A549 (cell line): ENCODE measurements around the gene CCDC137. TPM values are rescaled to one million over a fixed set of nuclear protein-coding genes. Genes with fewer than 3 reads are reported as not detected.

Experiments used
- ATAC-seq, 2 experiments: fragments of 200-7000 bp in 1 of 2; fragments of >200 bp in 1 of 2; cut with Nextera tagmentation in 1 of 2; cut with Tn5 transposase in 1 of 2; 3 replicates each; pipeline versions ENCODE4 v1.8.0 to v1.9.1; 2018 to 2020; ENCODE audit warnings: mild to moderate bottlenecking in 1 of 2, moderate library complexity in 1 of 2
- CTCF ChIA-PET: fragments of 300-600 bp; sonication (Branson Sonifier 250); formaldehyde crosslinking; extraction: SDS; loops from one replicate; lab custom pipeline; 2021; ENCODE audit warnings: antibody characterized with exemption, inconsistent platforms; lab: Yijun Ruan, JAX
- POLR2A ChIA-PET: fragments of 350-600 bp; formaldehyde crosslinking; extraction: SDS; loops from one replicate; lab custom pipeline; 2021; ENCODE audit warnings: antibody characterized with exemption, inconsistent platforms; lab: Yijun Ruan, JAX
- DNase-seq, 2 experiments: peaks; one replicate each; pipeline versions ENCODE4 v3.0.0 to v3.0.0-alpha.2; 2011 to 2016; ENCODE audit warnings: low read depth in 1 of 2, low spot score in 1 of 2
- FAIRE-seq: peaks from 2 replicates; lab custom pipeline; 2011; peaks lifted over from hg19 to GRCh38; lab: Jason Lieb, UNC
- H3K27ac ChIP-seq, 2 experiments: fragments of >200 bp; sonication (Bioruptor Twin); formaldehyde crosslinking; 3 replicates each; pipeline ENCODE4 v1.5.1; 2016 to 2017
- H3K4me1 ChIP-seq: fragments of >200 bp; sonication (Bioruptor Twin); formaldehyde crosslinking; 3 replicates; pipeline ENCODE4 v1.6.1; 2016
- H3K4me2 ChIP-seq: fragments of >200 bp; sonication (Bioruptor Twin); formaldehyde crosslinking; 3 replicates; pipeline ENCODE4 v1.6.1; 2016
- H3K4me3 ChIP-seq: fragments of >200 bp; sonication (Bioruptor Twin); formaldehyde crosslinking; 3 replicates; pipeline ENCODE4 v1.5.1; 2016
- H3K9me3 ChIP-seq: fragments of >200 bp; sonication (Bioruptor Twin); formaldehyde crosslinking; 3 replicates; pipeline ENCODE4 v1.6.1; 2016
- ATOH8 ChIP-seq: fragments of 250-450 bp; sonication (Bioruptor Pico); IDR thresholded peaks from 2 replicates; pipeline ENCODE4 v1.5.0; 2020; ENCODE audit warnings: low read depth, mild to moderate bottlenecking, moderate library complexity
- CHD2 ChIP-seq: fragments of 150-350 bp; IDR thresholded peaks from 2 replicates; pipeline ENCODE4 v1.6.1; 2014; ENCODE audit warnings: low read length; ENCODE audit not compliant: partially characterized antibody
- CHD4 ChIP-seq: fragments of 200-600 bp; sonication (generic); IDR thresholded peaks from 2 replicates; pipeline ENCODE4 v1.6.1; 2016; ENCODE audit warnings: antibody characterized with exemption, mild to moderate bottlenecking, borderline replicate concordance
- EHMT2 ChIP-seq: fragments of 200-600 bp; sonication (generic); IDR thresholded peaks from 2 replicates; pipeline ENCODE4 v1.6.1; 2016; ENCODE audit warnings: antibody characterized with exemption, low read depth, mild to moderate bottlenecking, moderate library complexity
- ELK1 ChIP-seq: fragments of 150-350 bp; IDR thresholded peaks from 2 replicates; pipeline ENCODE4 v1.6.1; 2014; ENCODE audit warnings: low read depth, mild to moderate bottlenecking, low read length
- FOSL2 ChIP-seq, 2 experiments: fragments of 450-650 bp in 1 of 2; fragments of >200 bp in 1 of 2; sonication (Bioruptor Twin) in 1 of 2; formaldehyde crosslinking; IDR thresholded peaks; 2 replicates each; pipeline versions ENCODE4 v1.5.0 to v1.6.1; 2016 to 2020; ENCODE audit warnings: mild to moderate bottlenecking in 1 of 2, moderate library complexity in 1 of 2
- FOXS1 ChIP-seq: fragments of 250-450 bp; sonication (Bioruptor Pico); IDR thresholded peaks from 2 replicates; pipeline ENCODE4 v1.5.0; 2020; ENCODE audit warnings: mild to moderate bottlenecking, moderate library complexity
- GATA3 ChIP-seq: IDR thresholded peaks from 2 replicates; pipeline ENCODE4 v1.6.1; 2012; ENCODE audit warnings: borderline replicate concordance
- HEYL ChIP-seq: fragments of 250-450 bp; sonication (Bioruptor Pico); IDR thresholded peaks from 2 replicates; pipeline ENCODE4 v1.8.0; 2021; ENCODE audit warnings: mild to moderate bottlenecking, moderate library complexity
- HOXB5 ChIP-seq: fragments of 250-450 bp; sonication (Bioruptor Pico); IDR thresholded peaks from 2 replicates; pipeline ENCODE4 v1.5.0; 2020; ENCODE audit warnings: mild to moderate bottlenecking, moderate library complexity
- JUNB ChIP-seq: fragments of >200 bp; sonication (Bioruptor Twin); formaldehyde crosslinking; IDR thresholded peaks from 2 replicates; pipeline ENCODE4 v1.6.1; 2016
- KDM1A ChIP-seq: fragments of 200-600 bp; sonication (generic); IDR thresholded peaks from 2 replicates; pipeline ENCODE4 v1.6.1; 2016; ENCODE audit warnings: low read depth, mild to moderate bottlenecking
- NFE2L2 ChIP-seq: fragments of 150-350 bp; conservative IDR thresholded peaks from 2 replicates; pipeline ENCODE4 v1.6.1; 2014; ENCODE audit warnings: low read length
- NPAS2 ChIP-seq: fragments of 250-450 bp; sonication (Bioruptor Pico); IDR thresholded peaks from 2 replicates; pipeline ENCODE4 v1.8.0; 2022; ENCODE audit warnings: mild to moderate bottlenecking, moderate library complexity, borderline replicate concordance
- PHF8 ChIP-seq: fragments of 200-600 bp; sonication (generic); IDR thresholded peaks from 2 replicates; pipeline ENCODE4 v1.6.1; 2016; ENCODE audit warnings: low read depth, mild to moderate bottlenecking, antibody characterized with exemption, moderate library complexity, borderline replicate concordance
- RARB ChIP-seq: fragments of 250-450 bp; sonication (Bioruptor Pico); IDR thresholded peaks from 2 replicates; pipeline ENCODE4 v1.8.0; 2021; ENCODE audit warnings: mild to moderate bottlenecking, moderate library complexity
- REST ChIP-seq: fragments of 200-600 bp; sonication (generic); IDR thresholded peaks from 2 replicates; pipeline ENCODE4 v1.6.1; 2016; ENCODE audit warnings: antibody characterized with exemption, mild to moderate bottlenecking, moderate library complexity
- USF2 ChIP-seq: fragments of 450-650 bp; IDR thresholded peaks from 2 replicates; pipeline ENCODE4 v1.6.1; 2014; ENCODE audit warnings: antibody characterized with exemption
- ZFP36 ChIP-seq: fragments of 450-650 bp; IDR thresholded peaks from 2 replicates; pipeline ENCODE4 v1.6.1; 2014; ENCODE audit warnings: borderline replicate concordance; ENCODE audit not compliant: partially characterized antibody
- WGBS: methylation state at CpG from one replicate; pipeline ENCODE4 v1.1.6; 2017; ENCODE audit errors: missing lambda C conversion rate; 5-methylcytosine and 5-hydroxymethylcytosine counted together
- polyA plus RNA-seq, 4 experiments: library from polyadenylated mRNA; depleted of rRNA in 3 of 4; stranded (reverse); fragments of >200 nt; fragmentation: RNase III in 1 of 4; extraction: RNeasy Plus Mini Kit Qiagen cat#74134 plus additional on column Dnase treatment in 1 of 4; gene quantifications; 2 replicates in 3 of 4; 3 replicates in 1 of 4; pipeline ENCODE4 v1.2.3, GENCODE V29; 2011 to 2017

The CCDC137 gene
- polyA plus RNA-seq, 2 of the 4 experiments (the other 2 are of a cell fraction), result 22.6 to 55.0 TPM

- Histone ChIP-seq H3K4me2 (no peak overlapping the region), H3K27ac (no peak overlapping the region)
- no peak for TF ChIP-seq NFE2L2
- no peak for TF ChIP-seq NPAS2 (CRISPR knock-in tag)
- no peak for TF ChIP-seq FOSL2 (IDR thresholded peaks at IDR 0.05)
- no peak for TF ChIP-seq FOSL2 (CRISPR knock-in tag; IDR thresholded peaks at IDR 0.05)
- TF ChIP-seq, all 56 proteins: peak for 0
- FAIRE-seq (no peak), DNase-seq (no peak), ATAC-seq (no peak)
- no peaks in the 10 kb centered on the region for H3K9me3 ChIP-seq
- WGBS, result 87% methylated on average over 64 of the region's 78 CpGs
- no peak overlapping the region for H3K4me3 ChIP-seq
- H3K4me1 ChIP-seq, result peaks cover 14% of the 10 kb centered on the region
- ChIA-PET POLR2A (no interaction called here), CTCF (interaction anchor here (0.7 to 2.7 kb wide), 5 partner anchors 10 to 357 kb away, joined by 3 to 11 read pairs (median 3); partner anchors contain the start of genes NPLOC4 and TSPAN10)
These were observed 18.4 kb upstream of the CCDC137 start for GRCh38 chr17:81648013-81648706.

GRCh38 chr17:81648707-81649085 is 17.8 kb upstream of the CCDC137 start:
- CTCF ChIA-PET, result interaction anchor here (0.9 to 2.7 kb wide), 5 partner anchors 9 to 357 kb away, joined by 3 to 11 read pairs (median 3); no protein-coding TSS in a partner anchor

More at GRCh38 chr17:81648707-81649085, 17.8 kb upstream of the CCDC137 start:
- WGBS, result 85% methylated on average over 14 of the region's 14 CpGs
- DNase-seq, result no peak
- Histone ChIP-seq H3K4me2 (no peak overlapping the region), H3K4me3 (no peak overlapping the region), H3K4me1 (peaks cover 14% of the 10 kb centered on the region), H3K9me3 (no peaks in the 10 kb centered on the region), H3K27ac (no peak overlapping the region)
- ATAC-seq, result no peak
- TF ChIP-seq KDM1A, result no peak
- no peak for TF ChIP-seq USF2
- no peak for TF ChIP-seq REST
- TF ChIP-seq HEYL (CRISPR knock-in tag), result no peak
- no peak for TF ChIP-seq RARB
- TF ChIP-seq CHD2, result no peak
- no peak for TF ChIP-seq ELK1
- no peak for TF ChIP-seq PHF8
- no peak for TF ChIP-seq HOXB5
- TF ChIP-seq ATOH8 (CRISPR knock-in tag), result no peak
- TF ChIP-seq FOXS1, result no peak
- no peak for TF ChIP-seq JUNB
- TF ChIP-seq CHD4, result no peak
- TF ChIP-seq GATA3, result no peak
- TF ChIP-seq EHMT2, result no peak
- TF ChIP-seq ZFP36, result no peak
- POLR2A ChIA-PET, result no interaction called here
- FAIRE-seq, result no peak
